Psoas muscle (tissue), 8 donors: Measurements from ENCODE around the gene VTN. TPM values are rescaled to one million over a fixed set of nuclear protein-coding genes. Genes with fewer than 3 reads are reported as not detected.

Experiments
- ATAC-seq, 4 donors: fragments of 200-7000 bp; cut with Tn5 transposase; one replicate each; pipeline ENCODE4 v1.9.1; 2020; ENCODE audit warnings: moderate library complexity in 3 of 4, mild to moderate bottlenecking in 2 of 4
- DNase-seq, 2 donors: peaks; one replicate each; pipeline ENCODE4 v3.0.0-alpha.2; 2020
- H3K27ac ChIP-seq: fragments of 200-600 bp; one replicate; pipeline ENCODE4 v1.8.0; 2022
- H3K27me3 ChIP-seq, 3 donors: fragments of 200-600 bp in 1 of 3; one replicate each; pipeline versions ENCODE4 v1.6.1 to v1.8.0; 2013 to 2022; ENCODE audit warnings: low read length in 2 of 3, mild to moderate bottlenecking in 2 of 3, moderate library complexity in 1 of 3; ENCODE audit not compliant: insufficient read depth in 3 of 3
- H3K36me3 ChIP-seq, 2 donors: fragments of 200-600 bp in 1 of 2; one replicate each; pipeline versions ENCODE4 v1.6.1 to v1.8.0; 2013 to 2022; ENCODE audit warnings: low read depth in 1 of 2, mild to moderate bottlenecking in 1 of 2, moderate library complexity in 1 of 2; ENCODE audit not compliant: insufficient read depth in 1 of 2
- H3K4me1 ChIP-seq: fragments of 200-600 bp; one replicate; pipeline ENCODE4 v1.8.0; 2022
- H3K4me3 ChIP-seq: fragments of 200-600 bp; one replicate; pipeline ENCODE4 v1.8.0; 2022; ENCODE audit warnings: mild to moderate bottlenecking
- H3K9me3 ChIP-seq: fragments of 200-600 bp; one replicate; pipeline ENCODE4 v1.8.0; 2022
- WGBS, 3 donors: extraction: QIAGEN DNeasy Blood & Tissue Kit; methylation state at CpG; one replicate each; pipeline versions ENCODE4 v1.1.6 to v1.1.7; 2013; 5-methylcytosine and 5-hydroxymethylcytosine counted together
- intact Hi-C, 2 donors: fragments of 100-400 bp; cut with DNase I; formaldehyde crosslinking; loops; one replicate each; pipeline versions ENCODE4 v1.11.0 to v1.14.2; 2022
- polyA plus RNA-seq, 3 donors: library from polyadenylated mRNA; stranded (reverse); fragments of 200-250 nt; gene quantifications; one replicate each; pipeline ENCODE4 v1.2.3, GENCODE V29; 2013
- total RNA-seq, 4 donors: library from RNA; stranded (reverse); fragmentation: NEBNext Ultra II Directional in 2 of 4; extraction: Animal tissue kit (Norgen Biotek cat#: 25700) in 2 of 4; gene quantifications; one replicate each; pipeline versions ENCODE4 v1.2.1 to v1.2.4, GENCODE V29; 2021 to 2023
- TF ChIP-seq, protein P1 (sequence below): fragments of 200-600 bp; IDR thresholded peaks from one replicate; pipeline ENCODE4 v1.8.0; 2022; ENCODE audit warnings: antibody characterized with exemption
- donor health status: healthy with polysubstance abuse.
- donor health status: DM: no; HTN: no; CAD: no; lungs with moderate emphysema.
- donor health status: Bipolar disorder and iron deficiency.
- donor health status: healthy.
- donor health status: DM: yes; HTN: yes; CAD: no.
- donor health status: DM: no; HTN: no; CAD: no.
- donor health status: DM: no; HTN: no; CAD: no.
- donor health status: DM: yes; HTN: yes; CAD: no.

VTN gene
- total and polyA plus RNA-seq, 7 donors: 0.06 to 1.2 (median 0.18) TPM; not detected in 2

DNA sequence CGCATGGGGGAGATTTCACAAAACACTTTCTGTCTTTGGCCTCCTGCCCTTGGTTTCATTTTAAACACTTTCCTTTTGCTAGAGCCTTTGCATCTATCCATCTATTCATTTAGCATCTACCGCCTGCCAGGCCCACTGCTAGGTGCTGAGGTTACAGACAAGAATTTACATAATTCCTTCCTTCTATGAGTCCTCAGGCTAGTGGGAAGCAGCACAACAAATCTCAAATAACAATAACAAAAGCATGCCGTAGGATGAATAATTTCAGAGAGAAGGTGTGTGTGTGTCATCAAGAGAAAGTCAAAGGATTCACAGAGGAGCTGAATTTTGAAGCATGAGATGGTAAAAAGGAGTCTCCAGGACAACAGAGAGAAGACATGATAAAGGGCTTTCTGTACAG is 42.0 kb upstream of the VTN start:
- H3K36me3 ChIP-seq: no peaks in the 10 kb centered on the region
- WGBS, 3 donors: 61 to 79% (median 72%) methylated on average over 3 of the region's 3 CpGs
- H3K9me3 ChIP-seq: no peaks in the 10 kb centered on the region
- intact Hi-C loops: no loop called here
- H3K27me3 ChIP-seq: peaks cover 0 to 11% (median 2%) of the 10 kb centered on the region in 3 donors
- H3K4me1 ChIP-seq: no peaks in the 10 kb centered on the region
- no peak for ATAC-seq
- H3K27ac ChIP-seq: no peak overlapping the region
- no peak for DNase-seq
- TF ChIP-seq, protein P1, sequence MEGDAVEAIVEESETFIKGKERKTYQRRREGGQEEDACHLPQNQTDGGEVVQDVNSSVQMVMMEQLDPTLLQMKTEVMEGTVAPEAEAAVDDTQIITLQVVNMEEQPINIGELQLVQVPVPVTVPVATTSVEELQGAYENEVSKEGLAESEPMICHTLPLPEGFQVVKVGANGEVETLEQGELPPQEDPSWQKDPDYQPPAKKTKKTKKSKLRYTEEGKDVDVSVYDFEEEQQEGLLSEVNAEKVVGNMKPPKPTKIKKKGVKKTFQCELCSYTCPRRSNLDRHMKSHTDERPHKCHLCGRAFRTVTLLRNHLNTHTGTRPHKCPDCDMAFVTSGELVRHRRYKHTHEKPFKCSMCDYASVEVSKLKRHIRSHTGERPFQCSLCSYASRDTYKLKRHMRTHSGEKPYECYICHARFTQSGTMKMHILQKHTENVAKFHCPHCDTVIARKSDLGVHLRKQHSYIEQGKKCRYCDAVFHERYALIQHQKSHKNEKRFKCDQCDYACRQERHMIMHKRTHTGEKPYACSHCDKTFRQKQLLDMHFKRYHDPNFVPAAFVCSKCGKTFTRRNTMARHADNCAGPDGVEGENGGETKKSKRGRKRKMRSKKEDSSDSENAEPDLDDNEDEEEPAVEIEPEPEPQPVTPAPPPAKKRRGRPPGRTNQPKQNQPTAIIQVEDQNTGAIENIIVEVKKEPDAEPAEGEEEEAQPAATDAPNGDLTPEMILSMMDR: no peak
- no peak overlapping the region for H3K4me3 ChIP-seq

DNA sequence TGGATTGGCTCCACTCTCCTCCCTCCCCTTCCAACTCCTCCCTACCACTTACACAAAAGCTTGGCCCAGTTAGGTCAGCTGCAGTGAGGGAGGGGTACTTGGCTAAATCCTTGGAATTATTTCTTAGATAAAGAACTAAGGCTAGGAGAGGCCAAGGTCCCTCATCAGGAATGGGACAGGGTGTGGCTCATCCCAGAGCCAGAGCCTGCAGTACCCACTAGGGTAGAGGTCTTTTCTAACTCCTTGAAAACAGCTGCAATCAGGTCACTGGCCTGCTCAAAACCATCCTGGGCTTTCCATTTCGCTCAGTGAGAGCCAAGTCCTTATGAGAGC is 37.8 kb upstream of the VTN start:
- Histone ChIP-seq H3K27me3 (peaks cover 0 to 2% (median 2%) of the 10 kb centered on the region in 3 donors), H3K36me3 (peaks cover 0 to 11% of the 10 kb centered on the region in 2 donors), H3K4me1 (no peaks in the 10 kb centered on the region), H3K9me3 (no peaks in the 10 kb centered on the region), H3K27ac (no peak overlapping the region), H3K4me3 (no peak overlapping the region)
- intact Hi-C loops: no loop called here
- DNase-seq (no peak), ATAC-seq (no peak)
- WGBS, 3 donors: 82 to 92% (median 88%) methylated on average over 1 of the region's 1 CpG
- TF ChIP-seq, protein P1: no peak

DNA sequence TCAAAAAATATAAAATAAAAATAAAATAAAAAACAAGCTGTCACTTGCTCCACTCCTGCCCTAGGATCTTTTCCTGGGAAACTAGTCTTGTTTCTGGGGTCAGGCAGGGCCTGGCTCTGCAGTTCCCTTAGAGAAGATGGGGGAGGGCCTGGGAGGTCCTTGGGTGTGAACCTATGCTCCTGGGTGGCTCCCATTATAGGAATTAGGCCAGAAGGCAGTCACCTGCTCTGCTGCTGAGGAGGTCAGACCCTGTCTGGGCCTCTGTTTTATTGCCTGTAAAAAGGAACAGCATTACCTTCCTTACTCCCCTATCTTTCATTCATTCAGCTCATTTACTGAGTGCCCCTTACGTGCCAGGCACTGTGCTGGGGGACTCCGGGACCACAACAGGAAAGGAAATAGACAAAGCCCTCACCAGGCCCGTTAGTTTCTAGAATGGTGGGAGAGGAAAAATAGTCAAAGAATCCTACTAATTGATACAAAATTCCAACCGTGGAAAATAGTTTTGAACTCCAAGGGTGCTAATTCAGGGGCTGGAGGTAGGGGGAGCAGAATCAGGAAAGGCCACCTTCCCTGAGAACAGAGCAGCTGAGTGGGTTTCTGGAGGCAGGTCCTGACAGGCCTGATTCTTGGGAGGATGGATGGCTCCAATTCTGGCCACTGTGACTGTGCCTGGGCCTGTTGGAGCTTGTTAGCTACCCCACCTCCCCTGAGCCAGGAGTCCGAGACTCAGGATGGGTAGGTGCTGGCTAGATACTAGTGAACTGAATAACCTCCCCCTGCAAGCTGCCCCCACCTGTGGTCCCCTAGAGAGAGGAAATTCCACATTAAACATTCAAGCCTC is 37.2 kb upstream of the VTN start:
- Histone ChIP-seq H3K4me1 (no peaks in the 10 kb centered on the region), H3K4me3 (no peak overlapping the region), H3K9me3 (no peaks in the 10 kb centered on the region), H3K36me3 (peaks cover 0 to 17% of the 10 kb centered on the region in 2 donors), H3K27ac (no peak overlapping the region), H3K27me3 (peaks cover 0 to under 1% (median 0%) of the 10 kb centered on the region in 3 donors)
- 83 to 86% (median 84%) methylated on average over 5 of the region's 5 CpGs for WGBS, 3 donors
- intact Hi-C loops: no loop called here
- TF ChIP-seq, protein P1: no peak
- DNase-seq (no peak), ATAC-seq (no peak)

DNA sequence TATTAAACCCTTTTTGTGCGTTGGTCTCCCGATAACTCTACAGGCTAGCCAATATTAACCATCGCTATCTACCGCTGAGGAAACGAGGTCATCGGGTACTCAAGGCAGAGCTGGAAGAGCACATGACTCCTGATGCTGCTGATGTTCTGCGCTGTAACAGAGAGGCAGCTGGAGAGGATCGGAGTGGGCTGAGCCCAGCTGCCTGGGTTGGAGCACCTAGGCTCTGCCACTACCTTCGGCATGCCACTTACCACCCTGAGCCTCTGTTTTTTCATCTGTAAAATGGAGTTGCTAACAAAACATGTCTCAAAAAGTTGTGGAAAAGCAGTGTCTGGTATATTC is 36.3 kb upstream of the VTN start:
- intact Hi-C loops: no loop called here
- ATAC-seq: peak; percentile 12 to 44 (median 34)
- H3K27ac ChIP-seq: no peak overlapping the region

More for the DNA sequence above, 36.3 kb upstream of the VTN start:
- Histone ChIP-seq H3K36me3 (peaks cover 0 to 26% of the 10 kb centered on the region in 2 donors), H3K27me3 (no peaks in the 10 kb centered on the region), H3K4me1 (no peaks in the 10 kb centered on the region), H3K9me3 (no peaks in the 10 kb centered on the region), H3K4me3 (peak overlapping the region; percentile 81)
- 25 to 32% (median 28%) methylated on average over 9 of the region's 9 CpGs for WGBS, 3 donors
- TF ChIP-seq, protein P1: no peak
- DNase-seq: no peak
